ENCODE measurements around the gene NCOA3.
"Not testable (repeated sequence)": the region's sequence is repeated elsewhere in the genome, so short reads cannot be mapped to it uniquely, and the experiment has no call there.

Gene NCOA3

DNA sequence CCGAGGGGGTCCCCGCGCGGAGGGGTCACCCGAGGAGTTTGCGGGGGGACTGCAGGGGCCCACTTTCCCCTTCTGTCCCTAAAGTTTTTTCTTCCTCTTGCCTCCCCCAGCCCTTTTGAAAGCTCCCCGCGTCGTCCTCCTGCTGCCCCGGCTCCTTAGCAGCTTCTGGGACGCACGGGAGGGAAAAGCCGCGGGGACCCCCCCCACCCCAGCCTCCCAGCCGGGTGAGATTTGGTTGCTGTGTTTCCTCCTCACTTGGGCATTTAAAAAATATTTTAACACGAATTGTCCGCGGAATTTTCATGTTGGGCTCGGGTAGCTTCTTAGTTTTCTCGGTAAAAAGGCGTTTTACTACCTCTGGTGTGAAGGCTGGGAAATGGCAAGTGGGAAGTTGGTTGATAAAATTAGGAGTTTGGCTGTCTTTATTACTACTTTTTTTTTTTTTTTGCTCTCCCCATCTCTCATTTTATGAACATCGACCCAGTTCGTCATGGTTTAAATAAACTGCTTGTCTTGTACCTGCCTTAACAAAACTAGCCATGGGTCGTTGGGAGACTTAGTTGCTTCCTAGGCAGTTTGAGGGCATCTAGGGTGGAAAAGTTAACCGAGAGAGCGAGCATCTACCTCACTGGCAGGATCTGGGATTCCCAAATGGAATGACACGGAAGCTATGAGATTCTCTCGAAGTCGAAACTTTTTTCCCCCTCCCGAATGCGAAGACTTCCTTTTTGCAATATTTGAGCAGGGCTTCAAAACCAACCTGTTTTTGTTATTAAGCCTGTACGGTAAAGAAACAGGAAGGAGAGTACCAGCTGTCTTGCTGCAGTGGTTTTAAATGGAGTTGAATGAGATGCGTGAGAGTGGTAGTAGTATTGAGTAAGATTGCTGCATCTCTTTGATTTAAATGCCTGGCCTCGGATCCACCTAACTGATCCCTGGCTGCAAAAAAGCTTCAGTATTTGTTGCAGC is 868 bp downstream of the NCOA3 start:
- no peak for DNase-seq

DNA sequence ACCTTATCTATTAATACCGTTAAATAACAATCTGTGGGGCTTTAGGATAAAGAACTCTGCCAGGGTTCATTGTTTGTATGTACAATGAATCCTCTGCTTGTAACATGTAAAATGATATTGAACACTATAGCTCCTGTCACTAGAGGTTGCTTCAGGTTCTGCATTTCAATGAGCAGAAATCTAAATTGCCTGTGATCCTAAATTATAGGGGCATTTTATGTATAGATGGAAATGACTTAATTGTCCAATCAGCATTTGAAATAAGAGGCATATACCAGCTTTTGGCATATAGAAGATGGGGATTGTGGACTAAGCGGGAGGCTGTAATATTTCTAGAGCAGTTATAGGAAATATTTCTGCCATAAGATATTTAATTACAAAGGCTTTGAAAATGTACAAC is 2.0 kb downstream of the NCOA3 start:
- no peak for DNase-seq

DNA sequence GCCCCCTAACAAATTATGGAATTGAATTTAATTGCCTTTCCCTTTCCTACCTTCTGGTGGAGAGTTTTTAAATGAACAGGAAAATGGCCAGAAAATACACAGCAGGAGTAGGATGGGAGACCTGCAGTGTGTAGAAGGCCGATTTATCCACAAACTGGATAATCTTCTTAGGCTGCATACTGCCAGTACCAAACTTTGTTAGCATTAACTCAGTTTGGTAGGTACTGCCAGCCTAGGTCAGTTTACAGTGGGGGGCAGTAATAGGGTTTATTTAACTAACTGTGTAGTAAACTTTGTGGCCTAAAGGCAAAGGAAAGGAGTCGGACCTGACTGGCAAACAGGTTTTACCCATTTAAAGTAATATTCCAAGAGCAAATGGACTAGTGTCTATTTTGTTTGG is 4.6 kb downstream of the NCOA3 start:
- DNase-seq = no peak

GRCh38 chr20:47506850-47507249 is 5.2 kb downstream of the NCOA3 start:
- DNase-seq = no peak

DNA sequence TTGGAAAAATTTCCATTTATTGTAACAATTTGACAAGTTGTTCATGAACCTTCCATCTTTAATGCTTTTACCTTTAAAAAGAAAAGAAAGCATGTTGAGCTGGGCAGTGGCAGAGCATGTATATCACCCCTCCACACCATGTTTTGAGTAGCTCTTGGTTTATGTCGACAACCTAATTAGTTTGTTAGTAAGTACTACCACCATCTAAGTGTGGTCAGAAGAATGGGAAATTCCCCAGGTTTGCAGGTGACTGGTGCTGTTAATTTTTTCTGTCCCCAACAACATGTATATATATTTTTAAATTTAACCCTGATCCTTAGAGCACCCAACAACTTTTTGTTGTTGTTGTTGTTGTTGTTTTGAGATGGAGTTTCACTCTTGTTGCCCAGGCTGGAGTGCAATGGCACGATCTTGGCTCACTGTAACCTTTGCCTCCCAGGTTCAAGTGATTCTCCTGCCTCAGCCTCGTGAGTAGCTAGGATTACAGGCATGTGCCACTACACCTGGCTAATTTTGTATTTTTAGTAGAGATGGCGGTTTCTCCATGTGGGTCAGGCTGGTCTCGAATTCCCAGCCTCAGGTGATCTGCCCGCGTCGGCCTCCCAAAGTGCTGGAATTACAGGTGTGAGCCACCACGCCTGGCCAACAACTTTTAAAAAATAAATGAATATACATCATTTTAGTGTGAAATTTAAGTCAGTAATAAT is 5.7 kb downstream of the NCOA3 start:
- not testable (repeated sequence) for DNase-seq

DNA sequence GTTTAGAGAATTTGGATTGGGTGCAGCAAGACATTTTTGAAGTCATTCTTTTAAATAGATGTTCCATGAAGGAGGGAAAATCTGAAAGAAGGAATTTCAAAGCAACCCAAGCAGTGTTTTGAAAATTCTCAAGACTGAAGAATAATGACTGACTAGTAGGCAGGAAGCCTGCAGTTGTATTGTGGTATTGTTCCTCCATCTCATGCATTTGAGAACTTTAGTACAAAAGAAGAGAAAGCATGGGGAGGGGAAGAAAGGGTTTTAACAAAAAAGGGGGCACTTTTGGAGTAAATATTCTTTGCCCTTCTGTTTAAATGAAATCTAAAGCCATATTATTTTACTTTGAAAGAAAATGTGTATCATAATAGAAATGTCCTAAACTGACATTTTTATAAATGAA is 6.6 kb downstream of the NCOA3 start:
- no peak for DNase-seq

GRCh38 chr20:47509104-47509661 is 7.5 kb downstream of the NCOA3 start:
- DNase-seq = no peak

DNA sequence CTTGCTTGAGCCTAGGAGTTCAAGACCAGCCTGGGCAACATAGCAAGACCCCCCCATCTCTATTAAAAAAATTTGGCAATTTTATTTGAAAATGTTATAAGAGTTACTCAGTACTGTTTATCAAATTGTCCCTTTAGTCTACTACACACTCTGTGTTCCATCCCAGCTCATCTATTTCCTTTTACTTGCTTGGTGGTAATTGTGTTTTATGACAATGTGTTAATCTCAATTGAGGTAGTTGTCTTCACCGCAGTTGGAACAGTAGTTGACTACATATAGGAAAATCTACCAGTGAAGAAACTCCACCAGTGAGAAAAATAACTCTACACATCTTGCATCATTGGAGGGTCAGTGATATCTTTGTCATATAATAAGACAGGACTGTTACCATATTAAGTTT is 8.0 kb downstream of the NCOA3 start:
- no peak for DNase-seq

- DNase-seq = no peak
These were observed 14.2 kb downstream of the NCOA3 start for GRCh38 chr20:47515843-47516242.

DNA sequence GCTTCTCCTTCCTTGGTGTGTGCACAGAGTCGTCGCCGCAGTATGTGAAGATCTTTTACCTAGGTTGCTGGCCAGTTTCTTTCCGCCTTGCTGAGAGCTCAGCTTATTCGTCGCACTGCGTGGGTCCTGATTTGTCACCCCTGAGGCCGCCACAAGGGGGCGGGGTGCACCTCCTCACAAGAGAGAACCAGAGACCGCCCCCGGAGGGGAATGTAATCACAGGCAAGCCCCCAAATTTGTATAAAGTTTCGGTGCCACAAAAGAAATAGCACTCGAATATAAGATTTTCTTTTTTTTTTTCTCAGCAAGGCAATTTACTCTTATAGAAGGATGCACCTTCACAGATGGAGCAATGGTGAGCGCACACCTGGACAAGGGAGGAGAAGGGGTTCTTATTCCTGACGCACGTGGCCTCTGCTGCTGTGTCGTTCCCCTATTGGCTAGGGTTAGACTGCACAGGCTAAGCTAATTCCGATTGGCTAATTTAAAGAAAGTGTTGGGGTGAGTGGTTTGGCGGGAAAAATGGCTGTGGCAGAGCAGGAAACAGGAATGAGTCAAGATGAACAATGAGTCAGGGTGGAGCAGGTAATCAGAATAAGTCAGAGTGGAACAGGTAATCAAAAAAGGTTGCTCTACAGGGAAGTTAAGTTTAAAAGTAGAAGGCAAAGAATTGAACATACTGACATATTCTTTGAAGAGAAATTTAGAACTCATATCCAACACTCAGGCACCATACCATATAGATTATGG is 19.5 kb downstream of the NCOA3 start:
- no peak for DNase-seq

- no peak for DNase-seq
These were observed 22.5 kb downstream of the NCOA3 start for GRCh38 chr20:47524015-47524784.

- DNase-seq = no peak
These were observed 25.5 kb downstream of the NCOA3 start for GRCh38 chr20:47527004-47527800.

- no peak for DNase-seq
These were observed 28.2 kb downstream of the NCOA3 start for GRCh38 chr20:47529840-47530239.

DNA sequence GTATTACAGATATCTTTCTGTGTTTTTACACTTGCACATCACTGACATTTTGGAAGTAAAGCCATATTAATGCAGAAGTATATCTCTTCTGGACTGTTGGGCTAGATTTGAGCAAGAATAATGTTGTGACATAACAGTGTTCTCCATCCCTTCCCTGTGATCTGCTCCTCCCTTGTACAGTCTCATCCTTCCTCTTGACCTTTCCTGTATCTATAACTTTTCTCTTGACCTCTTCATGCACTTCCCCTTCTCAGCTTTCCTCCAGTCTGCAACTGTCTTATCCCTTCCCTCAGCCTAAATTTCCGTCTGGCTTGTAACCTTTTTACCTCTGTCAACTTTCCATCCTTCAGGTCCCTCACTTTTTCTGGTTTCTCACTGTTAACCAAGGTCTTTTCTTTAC is 29.8 kb downstream of the NCOA3 start:
- no peak for DNase-seq

DNA sequence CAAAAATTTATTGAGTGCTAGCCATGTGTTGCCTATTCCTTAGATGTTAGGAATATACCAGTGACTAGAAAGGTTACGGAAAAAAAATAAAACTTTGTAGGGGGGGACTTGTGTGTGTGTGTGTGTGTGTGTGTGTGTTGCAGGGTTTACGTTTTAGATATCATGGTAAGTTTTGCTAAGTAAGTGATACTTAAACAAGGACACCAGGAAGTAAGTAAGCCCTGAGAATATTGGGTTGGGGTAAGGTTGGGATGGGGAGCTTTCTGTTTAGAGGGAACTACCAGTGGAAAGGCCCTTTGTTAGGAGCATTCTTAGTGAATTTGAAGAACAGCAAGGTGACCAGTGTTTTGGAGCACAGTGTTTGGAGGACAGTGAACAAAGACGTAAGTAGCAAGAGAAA is 30.3 kb downstream of the NCOA3 start:
- DNase-seq = no peak

DNA sequence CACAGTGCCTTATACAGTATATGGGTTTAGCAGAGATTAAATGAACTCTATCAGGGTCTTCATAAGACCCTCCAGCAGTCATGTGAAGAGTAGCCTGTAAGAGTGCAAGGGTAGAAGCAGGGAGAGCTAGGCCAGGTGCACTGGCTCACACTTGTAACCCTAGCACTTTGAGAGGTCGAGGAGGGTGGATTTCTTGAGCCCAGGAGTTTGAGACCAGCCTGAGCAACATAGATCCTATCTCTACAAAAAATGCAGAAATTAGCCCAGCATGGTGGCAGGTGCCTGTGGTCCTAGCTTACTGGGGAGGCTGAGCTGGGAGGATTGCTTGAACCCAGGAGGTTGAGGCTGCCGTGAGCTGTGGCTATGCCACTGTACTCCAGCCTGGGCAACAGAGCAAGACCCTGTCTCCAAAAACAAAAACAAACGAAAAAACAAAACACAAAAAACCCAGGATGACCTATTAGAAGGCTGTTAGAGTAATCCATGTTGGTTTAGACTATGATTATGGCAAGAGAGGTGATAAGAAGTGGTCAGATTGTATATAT is 31.9 kb downstream of the NCOA3 start:
- DNase-seq = no peak

DNA sequence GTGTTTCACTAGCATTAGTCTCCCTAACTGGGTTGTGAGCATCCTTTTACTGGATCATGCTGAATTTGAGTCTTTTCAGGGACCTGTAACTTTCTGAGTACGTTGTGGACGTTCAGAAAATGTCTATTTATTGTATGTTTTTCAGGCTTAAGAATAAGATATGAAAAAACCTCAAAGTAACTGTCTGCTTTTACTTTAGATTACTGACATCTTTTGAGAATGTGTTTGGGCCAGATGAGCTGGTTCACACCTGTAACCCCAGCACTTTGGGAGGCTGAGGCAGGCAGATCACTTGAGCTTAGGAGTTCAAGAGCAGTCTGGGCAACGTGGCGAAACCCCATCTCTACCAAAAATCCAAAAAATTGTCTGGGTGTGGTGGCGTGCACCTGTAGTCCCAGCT is 32.7 kb downstream of the NCOA3 start:
- no peak for DNase-seq

- DNase-seq = no peak
These were observed 33.4 kb downstream of the NCOA3 start for GRCh38 chr20:47535088-47535487.

GRCh38 chr20:47535994-47536393 is 34.3 kb downstream of the NCOA3 start:
- no peak for DNase-seq

DNA sequence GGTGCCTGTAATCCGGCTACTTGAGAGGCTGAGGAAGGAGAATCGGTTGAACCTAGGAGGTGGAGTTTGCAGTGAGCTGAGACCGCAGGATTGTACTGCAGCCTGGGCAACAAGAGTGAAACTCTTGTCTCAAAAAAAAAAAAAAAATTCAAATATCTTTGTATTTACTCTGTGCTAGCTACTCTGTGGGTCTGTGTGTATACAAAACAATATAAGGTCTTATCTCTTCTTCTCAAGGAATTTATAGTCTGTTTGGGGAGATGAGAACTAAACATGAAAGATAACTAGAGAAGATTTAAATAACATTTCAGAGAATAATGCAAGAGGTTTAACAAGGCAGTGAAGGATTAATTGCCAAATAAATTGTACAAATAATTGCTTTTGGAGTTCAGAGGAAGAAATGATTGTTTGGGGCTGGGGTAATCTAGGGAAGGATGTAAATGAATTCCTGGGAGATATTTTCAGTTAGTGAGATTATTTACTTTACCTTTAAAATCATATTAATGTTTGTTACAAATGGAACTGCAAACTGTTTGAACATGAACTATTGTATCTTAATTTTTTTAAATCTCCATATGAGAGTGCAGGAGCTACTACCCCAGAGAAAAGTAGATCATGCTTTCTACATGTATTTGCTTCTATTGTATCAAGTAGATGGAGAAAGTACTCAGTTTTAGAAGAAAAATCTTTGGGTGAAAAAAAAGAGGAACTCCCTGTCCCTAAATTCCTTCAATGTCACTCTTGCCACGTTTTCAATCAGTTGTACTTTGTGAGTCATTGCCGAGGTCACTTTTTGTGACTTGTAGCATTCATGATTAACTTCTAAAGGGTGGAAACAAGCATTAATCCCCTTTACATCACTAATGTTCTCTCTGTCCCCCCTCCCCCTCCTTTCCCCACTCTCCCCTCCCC is 39.0 kb downstream of the NCOA3 start:
- DNase-seq = no peak
